Neural cell (in vitro differentiated cells): ENCODE data around the gene PLCB4. TPM values are rescaled to one million over a fixed set of nuclear protein-coding genes. Genes with fewer than 3 reads are reported as not detected.

Experiments used
- H2AFZ ChIP-seq: fragments of 200-600, 300-800 bp; sonication (generic), shearing (Covaris generic); 2 replicates; pipeline ENCODE4 v1.6.0; 2014; ENCODE audit warnings: low read depth, mild to moderate bottlenecking, antibody characterized with exemption, low read length, moderate library complexity
- H3F3A ChIP-seq: fragments of 200-600 bp; shearing (Covaris generic); 2 replicates; pipeline ENCODE4 v1.6.1; 2016; ENCODE audit warnings: mild to moderate bottlenecking, moderate library complexity, mixed read lengths, antibody characterized with exemption, low read length; ENCODE audit not compliant: insufficient read depth, poor library complexity, severe bottlenecking
- H3K27ac ChIP-seq: fragments of 200-600, 300-800 bp; sonication (generic), shearing (Covaris generic); 2 replicates; pipeline ENCODE4 v1.5.1; 2014; ENCODE audit warnings: mild to moderate bottlenecking, low read length, moderate library complexity
- H3K27me3 ChIP-seq: fragments of 300-800, 200-600 bp; sonication (generic), shearing (Covaris generic); 2 replicates; pipeline ENCODE4 v1.6.0; 2014; ENCODE audit warnings: mild to moderate bottlenecking, low read depth, low read length, moderate library complexity; ENCODE audit not compliant: insufficient read depth
- H3K36me3 ChIP-seq: fragments of 300-800, 200-600 bp; sonication (generic), shearing (Covaris generic); 2 replicates; pipeline ENCODE4 v1.5.1; 2014; ENCODE audit warnings: mild to moderate bottlenecking, antibody characterized with exemption, low read length, moderate library complexity; ENCODE audit not compliant: insufficient read depth
- H3K4me2 ChIP-seq: fragments of 300-800, 200-600 bp; sonication (generic), shearing (Covaris generic); 2 replicates; pipeline ENCODE4 v1.6.0; 2014; ENCODE audit warnings: mild to moderate bottlenecking, low read length
- H3K4me3 ChIP-seq: fragments of 300-800, 200-600 bp; sonication (generic), shearing (Covaris generic); 2 replicates; pipeline ENCODE4 v1.5.1; 2014; ENCODE audit warnings: mild to moderate bottlenecking, low read length, moderate library complexity
- H3K79me2 ChIP-seq: fragments of 200-600 bp; shearing (Covaris generic); replicated peaks from 2 replicates; pipeline ENCODE4 v1.6.0; 2014; ENCODE audit warnings: mild to moderate bottlenecking, low read length, moderate library complexity; ENCODE audit not compliant: insufficient read depth
- H3K9ac ChIP-seq: fragments of 300-800, 200-600 bp; sonication (generic), shearing (Covaris generic); 2 replicates; pipeline ENCODE4 v1.6.1; 2016; ENCODE audit warnings: mild to moderate bottlenecking, low read length, mixed read lengths
- H3K9me2 ChIP-seq: fragments of 200-600 bp; shearing (Covaris generic); 2 replicates; pipeline ENCODE4 v1.6.1; 2016; ENCODE audit warnings: mild to moderate bottlenecking, low read length, mixed read lengths; ENCODE audit not compliant: insufficient read depth
- H3K9me3 ChIP-seq: fragments of 200-600, 300-800 bp; sonication (generic), shearing (Covaris generic); 2 replicates; pipeline ENCODE4 v1.6.1; 2016; ENCODE audit warnings: mild to moderate bottlenecking, mixed run types, low read length, moderate library complexity, mixed read lengths
- H4K20me1 ChIP-seq: fragments of 200-600 bp; shearing (Covaris generic); 2 replicates; pipeline ENCODE4 v1.6.1; 2016; ENCODE audit warnings: mild to moderate bottlenecking, mixed run types; ENCODE audit not compliant: insufficient read depth
- EP300 ChIP-seq: fragments of 450-650 bp; conservative IDR thresholded peaks from 2 replicates; pipeline ENCODE4 v1.6.1; 2014; ENCODE audit warnings: antibody characterized with exemption, mild to moderate bottlenecking, moderate library complexity; ENCODE audit not compliant: poor library complexity, severe bottlenecking
- EZH2 ChIP-seq: fragments of 200-600, 300-800 bp; shearing (Covaris generic), sonication (generic); IDR thresholded peaks from 2 replicates; pipeline ENCODE4 v1.6.1; 2014; ENCODE audit warnings: antibody characterized with exemption, low read length, borderline replicate concordance, mild to moderate bottlenecking; ENCODE audit not compliant: insufficient read depth, poor library complexity, severe bottlenecking
- MXI1 ChIP-seq: fragments of 450-650 bp; conservative IDR thresholded peaks from 2 replicates; pipeline ENCODE4 v1.6.1; 2014; ENCODE audit warnings: antibody characterized with exemption, mild to moderate bottlenecking; ENCODE audit not compliant: poor library complexity, severe bottlenecking
- POLR2AphosphoS5 ChIP-seq: IDR thresholded peaks from 2 replicates; pipeline ENCODE4 v1.6.1; 2012
- RAD21 ChIP-seq: fragments of 450-650 bp; conservative IDR thresholded peaks from 2 replicates; pipeline ENCODE4 v1.6.1; 2014; ENCODE audit warnings: antibody characterized with exemption, mild to moderate bottlenecking, moderate library complexity
- SMC3 ChIP-seq: fragments of 450-650 bp; conservative IDR thresholded peaks from 2 replicates; pipeline ENCODE4 v1.6.1; 2014; ENCODE audit warnings: antibody characterized with exemption, mild to moderate bottlenecking, moderate library complexity; ENCODE audit not compliant: poor library complexity
- TAF1 ChIP-seq: IDR thresholded peaks from 2 replicates; pipeline ENCODE4 v1.6.1; 2012; ENCODE audit warnings: low read depth
- polyA plus RNA-seq: library from polyadenylated mRNA; depleted of rRNA; stranded (reverse); fragments of >200 nt; gene quantifications from 2 replicates; pipeline ENCODE4 v1.2.3, GENCODE V29; 2014
- TF ChIP-seq, protein P1 (sequence below): IDR thresholded peaks from 2 replicates; pipeline ENCODE4 v1.6.1; 2012; ENCODE audit warnings: borderline replicate concordance
- TF ChIP-seq, protein P2 (sequence below): fragments of 450-650 bp; IDR thresholded peaks from 2 replicates; pipeline ENCODE4 v1.5.1; 2014; ENCODE audit warnings: antibody characterized with exemption, mild to moderate bottlenecking, moderate library complexity; ENCODE audit not compliant: poor library complexity, severe bottlenecking

Gene PLCB4
- polyA plus RNA-seq, 1 donor from 2014 or later = 13.1 TPM

DNA sequence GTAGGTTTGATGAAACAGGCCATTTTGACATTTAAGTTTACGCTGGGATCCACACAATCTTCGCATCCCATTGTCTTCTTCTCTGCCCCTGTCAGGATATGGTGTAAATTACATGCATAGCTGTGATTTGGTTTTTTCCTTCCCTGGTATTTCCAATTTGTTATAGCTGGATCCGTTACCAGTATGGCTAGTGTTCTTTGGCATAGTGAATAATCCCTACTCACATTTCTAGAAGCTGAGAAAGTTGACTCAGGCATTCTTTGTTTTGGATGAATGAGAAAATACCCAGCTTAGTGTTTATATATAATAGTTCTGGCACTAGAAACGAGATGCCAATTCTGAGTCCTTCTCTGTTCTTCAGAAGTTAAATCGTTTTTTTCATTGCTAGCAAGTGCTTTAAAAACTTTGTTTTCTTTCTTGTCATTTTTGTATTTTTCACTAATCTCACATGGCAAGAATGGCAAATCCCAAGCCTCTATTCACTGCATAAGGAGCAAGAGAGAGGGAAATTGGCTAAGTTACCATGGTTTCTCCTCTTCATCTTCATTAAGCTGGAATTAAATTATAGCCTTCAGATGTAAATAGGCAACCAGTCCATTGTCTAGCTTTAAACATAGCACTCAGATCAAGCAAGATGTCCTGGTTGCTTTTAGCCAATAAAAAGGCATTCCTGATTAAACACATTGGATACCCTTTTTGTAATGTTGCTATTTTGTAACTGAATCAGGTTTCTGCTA is 353.6 kb downstream of the PLCB4 start:
- Histone ChIP-seq H3K9me2 (no peaks in the 10 kb centered on the region), H3K27me3 (no peaks in the 10 kb centered on the region), H3K4me3 (no peak overlapping the region), H4K20me1 (no peaks in the 10 kb centered on the region), H3K9me3 (no peaks in the 10 kb centered on the region), H3F3A (no peaks in the 10 kb centered on the region), H2AFZ (no peak overlapping the region), H3K4me2 (no peak overlapping the region), H3K36me3 (no peaks in the 10 kb centered on the region), H3K9ac (no peak overlapping the region), H3K27ac (no peak overlapping the region), H3K79me2 (no peaks in the 10 kb centered on the region)
- TF ChIP-seq POLR2AphosphoS5 (no peak), RAD21 (no peak), EP300 (no peak), TAF1 (no peak), EZH2 (no peak), MXI1 (no peak), SMC3 (no peak)
- TF ChIP-seq, protein P1, sequence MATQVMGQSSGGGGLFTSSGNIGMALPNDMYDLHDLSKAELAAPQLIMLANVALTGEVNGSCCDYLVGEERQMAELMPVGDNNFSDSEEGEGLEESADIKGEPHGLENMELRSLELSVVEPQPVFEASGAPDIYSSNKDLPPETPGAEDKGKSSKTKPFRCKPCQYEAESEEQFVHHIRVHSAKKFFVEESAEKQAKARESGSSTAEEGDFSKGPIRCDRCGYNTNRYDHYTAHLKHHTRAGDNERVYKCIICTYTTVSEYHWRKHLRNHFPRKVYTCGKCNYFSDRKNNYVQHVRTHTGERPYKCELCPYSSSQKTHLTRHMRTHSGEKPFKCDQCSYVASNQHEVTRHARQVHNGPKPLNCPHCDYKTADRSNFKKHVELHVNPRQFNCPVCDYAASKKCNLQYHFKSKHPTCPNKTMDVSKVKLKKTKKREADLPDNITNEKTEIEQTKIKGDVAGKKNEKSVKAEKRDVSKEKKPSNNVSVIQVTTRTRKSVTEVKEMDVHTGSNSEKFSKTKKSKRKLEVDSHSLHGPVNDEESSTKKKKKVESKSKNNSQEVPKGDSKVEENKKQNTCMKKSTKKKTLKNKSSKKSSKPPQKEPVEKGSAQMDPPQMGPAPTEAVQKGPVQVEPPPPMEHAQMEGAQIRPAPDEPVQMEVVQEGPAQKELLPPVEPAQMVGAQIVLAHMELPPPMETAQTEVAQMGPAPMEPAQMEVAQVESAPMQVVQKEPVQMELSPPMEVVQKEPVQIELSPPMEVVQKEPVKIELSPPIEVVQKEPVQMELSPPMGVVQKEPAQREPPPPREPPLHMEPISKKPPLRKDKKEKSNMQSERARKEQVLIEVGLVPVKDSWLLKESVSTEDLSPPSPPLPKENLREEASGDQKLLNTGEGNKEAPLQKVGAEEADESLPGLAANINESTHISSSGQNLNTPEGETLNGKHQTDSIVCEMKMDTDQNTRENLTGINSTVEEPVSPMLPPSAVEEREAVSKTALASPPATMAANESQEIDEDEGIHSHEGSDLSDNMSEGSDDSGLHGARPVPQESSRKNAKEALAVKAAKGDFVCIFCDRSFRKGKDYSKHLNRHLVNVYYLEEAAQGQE = no peak
- TF ChIP-seq, protein P2, sequence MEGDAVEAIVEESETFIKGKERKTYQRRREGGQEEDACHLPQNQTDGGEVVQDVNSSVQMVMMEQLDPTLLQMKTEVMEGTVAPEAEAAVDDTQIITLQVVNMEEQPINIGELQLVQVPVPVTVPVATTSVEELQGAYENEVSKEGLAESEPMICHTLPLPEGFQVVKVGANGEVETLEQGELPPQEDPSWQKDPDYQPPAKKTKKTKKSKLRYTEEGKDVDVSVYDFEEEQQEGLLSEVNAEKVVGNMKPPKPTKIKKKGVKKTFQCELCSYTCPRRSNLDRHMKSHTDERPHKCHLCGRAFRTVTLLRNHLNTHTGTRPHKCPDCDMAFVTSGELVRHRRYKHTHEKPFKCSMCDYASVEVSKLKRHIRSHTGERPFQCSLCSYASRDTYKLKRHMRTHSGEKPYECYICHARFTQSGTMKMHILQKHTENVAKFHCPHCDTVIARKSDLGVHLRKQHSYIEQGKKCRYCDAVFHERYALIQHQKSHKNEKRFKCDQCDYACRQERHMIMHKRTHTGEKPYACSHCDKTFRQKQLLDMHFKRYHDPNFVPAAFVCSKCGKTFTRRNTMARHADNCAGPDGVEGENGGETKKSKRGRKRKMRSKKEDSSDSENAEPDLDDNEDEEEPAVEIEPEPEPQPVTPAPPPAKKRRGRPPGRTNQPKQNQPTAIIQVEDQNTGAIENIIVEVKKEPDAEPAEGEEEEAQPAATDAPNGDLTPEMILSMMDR = no peak

DNA sequence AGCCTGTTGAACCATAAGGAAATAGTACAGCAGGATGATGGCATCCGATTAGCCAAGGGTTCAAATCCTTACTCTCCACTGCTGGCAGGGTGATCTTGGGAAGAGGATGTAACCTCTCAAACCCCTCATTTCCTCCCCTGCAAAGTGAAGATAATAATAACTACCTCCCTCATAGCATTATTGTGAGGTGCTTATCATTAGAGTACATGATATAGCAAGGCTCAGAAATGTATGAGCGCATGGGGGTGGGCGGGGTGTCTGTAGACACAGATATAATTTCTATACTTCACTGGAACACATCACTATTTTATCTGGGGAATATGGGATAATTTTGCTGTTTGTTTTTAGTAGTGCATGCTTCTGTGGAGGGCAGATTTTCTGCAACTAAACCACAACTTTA is 355.7 kb downstream of the PLCB4 start:
- TF ChIP-seq, protein P1 = no peak
- TF ChIP-seq RAD21 = no peak
- no peak for TF ChIP-seq EZH2
- no peak for TF ChIP-seq TAF1
- TF ChIP-seq, protein P2 = no peak
- TF ChIP-seq EP300 = no peak
- no peak for TF ChIP-seq SMC3
- no peak for TF ChIP-seq POLR2AphosphoS5
- TF ChIP-seq MXI1 = no peak
- Histone ChIP-seq H3K36me3 (no peaks in the 10 kb centered on the region), H3K4me2 (no peak overlapping the region), H3K27me3 (no peaks in the 10 kb centered on the region), H2AFZ (no peak overlapping the region), H3K79me2 (no peaks in the 10 kb centered on the region), H3F3A (no peaks in the 10 kb centered on the region), H3K9me2 (no peaks in the 10 kb centered on the region), H3K27ac (no peak overlapping the region), H4K20me1 (no peaks in the 10 kb centered on the region), H3K9ac (no peak overlapping the region), H3K9me3 (no peaks in the 10 kb centered on the region), H3K4me3 (no peak overlapping the region)
